Activated T-cell treated with anti-CD3 and anti-CD28 coated beads, Interleukin-2, amount 50 U/mL, for 1 hour (primary cell): Measurements from ENCODE around the gene SNTG2.
"Not testable (repeated sequence)": the region's sequence is repeated elsewhere in the genome, so short reads cannot be mapped to it uniquely, and the experiment has no call there.

Source experiments
- DNase-seq: peaks from one replicate; pipeline ENCODE4 v3.0.0-alpha.2; 2020

SNTG2 gene

DNA sequence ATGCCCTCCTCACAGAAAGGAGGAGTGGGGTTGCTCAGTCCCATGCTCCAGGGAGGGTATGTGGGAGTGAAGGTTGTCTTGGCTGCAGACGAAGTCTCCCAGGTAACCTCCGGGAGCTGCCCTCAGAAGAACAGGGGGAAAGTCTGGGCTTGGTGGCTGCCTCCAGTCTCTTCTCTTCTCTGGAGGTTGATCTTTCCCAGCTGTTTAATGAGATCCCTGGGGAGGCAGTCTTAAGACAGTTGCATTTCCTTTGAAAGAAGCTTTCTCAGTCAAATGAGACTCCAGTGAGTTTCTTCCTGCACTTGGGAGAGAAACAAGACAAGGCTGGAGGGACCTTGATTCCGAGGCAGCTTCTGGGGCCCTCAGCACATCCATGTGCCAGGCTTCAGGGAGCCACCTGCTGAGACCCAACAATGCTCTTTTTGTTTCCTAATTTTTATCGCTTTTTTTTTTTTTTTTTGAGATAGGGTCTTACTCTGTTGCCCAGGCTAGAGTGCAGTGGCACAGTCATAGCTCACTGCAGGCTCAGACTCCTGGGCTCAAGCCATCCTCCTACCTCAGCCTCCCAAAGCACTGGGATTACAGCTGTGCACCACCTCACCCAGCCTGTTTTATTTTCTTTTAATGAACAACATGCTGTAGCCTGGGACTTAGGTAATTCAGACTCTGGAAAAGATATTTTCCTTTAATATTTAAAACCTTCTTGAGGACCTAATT is 390.9 kb downstream of the SNTG2 start:
- no peak for DNase-seq

GRCh38 chr2:1348789-1349188 is 398.1 kb downstream of the SNTG2 start:
- no peak for DNase-seq

DNA sequence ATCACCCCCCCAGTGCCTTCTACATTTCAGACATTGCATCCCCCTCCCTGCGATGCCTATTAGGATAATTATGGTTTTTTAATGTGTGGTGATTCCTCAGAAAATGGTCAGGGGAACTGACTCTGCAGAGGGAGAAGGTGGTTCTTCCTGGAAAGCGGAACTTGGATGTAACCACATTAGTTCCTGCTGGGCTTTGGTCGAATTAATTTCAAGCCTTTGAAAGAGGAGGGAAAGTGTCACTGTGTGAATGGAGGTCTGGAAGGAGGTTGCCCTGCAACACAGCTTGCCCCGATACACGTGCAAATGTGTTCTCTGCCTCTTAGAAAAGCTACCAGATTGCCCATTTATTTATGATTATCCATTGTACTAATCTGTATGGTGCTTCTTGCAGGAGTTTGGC is 399.5 kb downstream of the SNTG2 start:
- DNase-seq = no peak

DNA sequence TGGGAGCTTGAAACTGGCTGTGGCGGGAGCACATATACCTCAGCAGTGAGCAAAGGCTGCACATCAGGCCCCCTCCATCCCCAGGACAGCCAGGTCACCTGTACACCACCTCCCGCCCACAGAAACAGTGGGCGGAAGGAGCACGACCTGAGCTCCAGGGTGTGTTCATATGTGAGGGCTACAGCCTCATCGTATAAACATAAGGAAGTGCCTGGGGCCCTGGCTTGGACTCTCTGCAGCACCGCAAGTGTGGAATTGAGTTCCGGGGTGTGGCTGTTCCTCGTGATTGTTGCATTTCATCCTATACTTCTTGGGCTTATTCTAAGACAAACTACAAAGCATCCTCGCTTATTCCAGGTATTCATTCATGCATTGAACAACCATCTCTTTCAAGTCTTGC is 402.5 kb downstream of the SNTG2 start:
- DNase-seq = no peak

DNA sequence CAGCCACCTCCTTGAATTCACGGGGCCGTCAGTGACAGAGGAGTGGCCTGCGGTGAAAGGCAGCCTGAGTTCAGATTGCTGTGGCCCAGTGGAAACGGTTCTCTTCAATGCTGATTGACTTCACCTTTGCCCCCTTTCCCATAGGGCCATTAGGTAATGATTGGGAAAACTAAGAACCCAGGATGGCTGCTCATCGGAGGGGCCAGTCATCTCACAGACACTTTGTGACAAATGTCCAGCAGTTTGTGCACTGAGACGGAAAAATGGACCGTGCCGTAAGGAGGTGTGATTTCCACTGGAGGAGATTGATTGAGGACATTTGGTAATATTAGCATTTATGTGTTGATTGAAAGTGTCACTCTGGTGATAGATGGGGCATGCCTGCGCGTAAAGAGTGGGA is 402.9 kb downstream of the SNTG2 start:
- no peak for DNase-seq

DNA sequence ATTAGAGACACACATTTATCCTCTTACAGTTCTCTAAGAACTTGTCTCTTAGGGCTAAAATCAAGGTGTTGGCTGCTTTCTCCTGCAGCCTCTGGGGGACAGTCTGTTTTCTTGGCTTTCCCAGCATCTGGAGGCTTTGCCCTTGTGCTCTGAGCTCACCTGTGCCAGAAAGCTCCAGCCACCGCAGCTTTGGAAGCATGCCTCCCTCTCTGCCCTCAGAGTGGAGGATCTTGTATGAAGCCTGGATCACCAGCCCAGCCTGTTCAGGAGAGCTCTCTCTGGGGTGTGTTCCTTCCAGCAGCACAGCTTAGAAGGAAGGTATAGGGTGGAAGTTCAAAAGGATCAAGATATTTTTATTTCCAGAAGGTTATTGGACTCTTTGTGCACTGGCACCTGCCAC is 409.5 kb downstream of the SNTG2 start:
- DNase-seq = no peak

GRCh38 chr2:1360557-1361250 is 410.1 kb downstream of the SNTG2 start:
- no peak for DNase-seq

DNA sequence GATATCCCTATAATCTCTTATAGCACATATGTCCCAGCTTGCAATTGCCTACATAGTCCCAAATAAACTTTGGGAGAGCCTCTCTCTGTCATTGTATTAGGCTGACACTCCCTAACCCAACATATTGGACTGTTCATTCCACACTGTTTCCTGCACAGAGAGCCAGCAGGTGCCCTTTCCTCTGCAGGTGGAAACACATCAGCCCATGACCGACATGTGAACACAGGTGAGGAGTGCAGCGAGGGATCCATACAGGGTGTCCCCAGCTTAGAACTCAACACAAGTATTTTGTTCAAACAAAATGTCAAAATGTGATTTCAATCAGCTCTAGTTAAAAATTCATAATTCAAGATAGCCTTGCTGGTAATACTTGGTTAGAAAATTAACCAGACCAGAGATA is 412.7 kb downstream of the SNTG2 start:
- DNase-seq = no peak

DNA sequence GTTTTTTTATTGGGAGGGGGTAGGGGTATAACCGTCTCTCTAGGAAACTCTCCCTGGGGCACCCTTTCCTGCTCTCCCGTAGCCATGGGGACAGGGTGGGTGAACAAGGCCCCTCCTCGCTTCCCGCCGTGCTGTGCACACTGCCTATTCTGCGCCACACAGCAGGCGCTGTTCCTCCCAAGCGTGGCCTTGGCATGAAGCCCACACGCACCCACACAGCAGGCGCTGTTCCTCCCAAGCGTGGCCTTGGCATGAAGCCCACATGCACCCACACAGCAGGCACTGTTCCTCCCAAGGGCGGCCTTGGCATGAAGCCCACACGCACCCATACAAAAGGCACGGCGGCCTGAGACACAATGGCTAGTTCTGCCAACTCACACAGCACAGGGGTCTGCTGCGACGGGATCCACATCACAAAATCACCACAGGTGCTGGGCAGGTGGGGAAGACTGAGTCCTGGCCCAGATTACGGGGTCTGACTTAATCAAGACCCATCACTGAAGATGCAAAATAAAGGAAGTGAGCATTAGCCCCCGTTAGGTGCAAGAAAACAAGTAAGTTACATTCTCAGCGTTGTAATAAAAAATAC is 416.0 kb downstream of the SNTG2 start:
- DNase-seq = no peak

DNA sequence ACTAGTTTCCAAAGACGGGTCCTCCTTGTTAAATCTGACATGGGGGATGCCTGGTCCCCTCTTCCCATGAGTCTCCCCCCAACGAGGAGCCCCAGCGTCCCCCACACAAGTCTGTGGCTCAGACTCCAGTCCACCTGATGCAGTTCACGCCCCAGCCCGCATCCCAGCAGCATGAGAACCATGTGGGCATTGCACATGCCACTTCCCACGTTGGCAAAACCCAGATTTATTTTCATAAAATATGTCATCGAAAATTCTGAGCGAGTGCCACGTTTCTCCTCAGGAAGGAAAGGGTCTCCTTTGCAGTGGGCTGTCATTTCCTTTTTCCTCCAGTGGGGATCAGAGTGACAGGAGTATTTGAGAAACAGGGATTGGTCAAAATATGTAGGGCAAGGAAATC is 417.0 kb downstream of the SNTG2 start:
- DNase-seq = no peak

GRCh38 chr2:1369905-1370304 is 419.3 kb downstream of the SNTG2 start:
- DNase-seq = no peak

- no peak for DNase-seq
Observed at GRCh38 chr2:1370461-1370860, 419.8 kb downstream of the SNTG2 start.

DNA sequence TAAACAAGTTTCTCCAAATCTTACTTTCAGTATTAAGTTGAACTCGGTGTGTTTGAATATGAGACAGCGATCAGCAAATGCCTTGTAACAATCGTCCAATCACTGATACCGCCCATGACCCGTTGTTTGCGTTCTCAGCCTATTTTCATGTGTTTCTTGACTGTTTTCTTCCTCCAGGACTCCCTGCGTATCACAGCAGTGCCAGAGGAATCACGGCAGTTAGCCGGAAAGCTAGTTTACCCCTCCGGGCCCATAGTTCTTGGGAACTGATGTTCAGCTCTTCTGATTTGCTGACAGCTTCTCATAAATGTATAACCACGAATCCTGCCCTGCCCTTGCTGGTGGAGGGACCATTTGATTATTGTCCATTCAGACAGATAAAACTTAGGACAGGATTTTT is 420.4 kb downstream of the SNTG2 start:
- DNase-seq = no peak

- no peak for DNase-seq
Observed at GRCh38 chr2:1373830-1374229, 423.2 kb downstream of the SNTG2 start.

DNA sequence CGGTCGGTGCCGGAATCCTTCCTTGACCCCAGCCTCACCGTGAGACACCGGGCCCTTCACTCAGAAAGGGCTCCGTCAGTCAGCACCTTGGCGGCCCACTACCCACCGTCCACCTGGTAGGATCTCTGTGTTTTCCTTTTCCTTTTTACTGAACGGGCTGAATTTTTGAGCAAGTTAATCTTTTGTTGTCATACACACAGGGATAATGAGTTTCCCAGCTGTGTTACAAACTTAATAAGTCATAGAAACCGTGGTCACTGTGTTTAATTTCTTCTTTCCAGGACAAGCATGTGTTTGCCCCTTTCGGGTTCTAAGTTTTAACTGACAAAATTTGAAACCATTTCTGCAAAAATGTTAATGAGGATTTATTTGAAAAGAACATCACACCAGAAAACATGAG is 423.6 kb downstream of the SNTG2 start:
- DNase-seq = no peak

GRCh38 chr2:1375794-1376193 is 425.1 kb downstream of the SNTG2 start:
- DNase-seq = no peak

- DNase-seq = no peak
Observed at GRCh38 chr2:1377473-1377872, 426.8 kb downstream of the SNTG2 start.

- no peak for DNase-seq
Observed at GRCh38 chr2:1378456-1379150, 428.0 kb downstream of the SNTG2 start.

GRCh38 chr2:1381644-1382043 is 431.0 kb downstream of the SNTG2 start:
- DNase-seq = no peak

GRCh38 chr2:1387954-1388725 is 437.5 kb downstream of the SNTG2 start:
- DNase-seq = not testable (repeated sequence)

- DNase-seq = not testable (repeated sequence)
Observed at GRCh38 chr2:1390118-1390517, 439.5 kb downstream of the SNTG2 start.

DNA sequence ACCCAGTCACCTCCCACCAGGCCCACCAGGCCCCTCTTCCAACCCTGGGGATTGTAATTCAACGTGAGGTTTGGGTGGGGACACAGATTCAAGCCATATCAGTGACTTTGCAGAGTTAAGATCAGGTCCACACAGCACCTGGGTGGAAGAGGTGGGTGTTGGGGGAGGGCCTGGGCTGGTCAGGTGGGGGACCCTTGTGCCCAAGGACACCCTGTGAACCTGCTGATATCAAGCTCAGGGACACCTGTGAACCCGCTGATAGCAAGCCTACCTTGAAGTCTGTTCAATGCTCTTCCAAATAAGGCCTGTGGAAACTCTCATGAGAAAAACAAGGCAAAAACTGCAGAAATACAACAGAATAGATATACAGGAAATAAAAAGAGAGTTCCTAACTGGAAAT is 442.7 kb downstream of the SNTG2 start:
- DNase-seq = no peak
